ENCODE measurements around the gene CCDC27. TPM values are rescaled to one million over a fixed set of nuclear protein-coding genes. Genes with fewer than 3 reads are reported as not detected.

The CCDC27 gene
- total and polyA plus RNA-seq, 4 donors, result not detected

DNA sequence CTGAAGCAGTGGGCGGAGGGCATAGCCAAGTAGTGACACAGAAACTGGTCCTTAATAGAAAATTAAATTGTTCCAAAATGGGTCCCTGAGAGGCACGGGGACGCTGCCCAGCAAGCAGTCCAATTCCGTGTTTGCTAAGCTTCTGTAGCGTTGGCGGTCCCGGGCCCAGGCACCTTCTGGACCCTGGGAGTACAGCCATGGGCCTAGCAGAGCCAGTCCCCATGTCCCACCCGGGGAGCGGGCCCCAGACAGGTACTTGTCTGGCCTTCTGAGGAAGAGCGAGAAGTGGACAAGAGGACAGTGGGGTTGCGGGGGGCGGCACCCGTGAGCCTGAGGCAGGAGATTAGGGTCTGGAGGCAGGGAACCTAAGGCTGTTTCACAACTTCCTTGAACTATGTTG is 11.5 kb upstream of the CCDC27 start:
- Histone ChIP-seq H3K9ac (ENCODE audit: low read depth in 1 of 2, low read length in 2 of 2) (no peak overlapping the region), H3K4me1 (ENCODE audit: control insufficient read depth in 4 of 4, insufficient read depth in 4 of 4, low read length in 3 of 4) (peaks cover 4 to 22% (median 10%) of the 10 kb centered on the region in 4 donors), H3K27ac (ENCODE audit: low read depth in 1 of 2, low read length in 2 of 2) (no peak overlapping the region), H3K27me3 (ENCODE audit: control insufficient read depth in 4 of 4, insufficient read depth in 4 of 4, low read length in 3 of 4) (no peaks in the 10 kb centered on the region), H3K4me3 (ENCODE audit: low read depth in 1 of 3, low read length in 3 of 3) (no peak overlapping the region), H3K9me3 (ENCODE audit: control insufficient read depth in 4 of 4, low read length in 3 of 4) (no peaks in the 10 kb centered on the region), H3K36me3 (ENCODE audit: control insufficient read depth in 4 of 4, insufficient read depth in 3 of 4, low read depth in 1 of 4, low read length in 3 of 4) (peaks cover 3 to 40% (median 11%) of the 10 kb centered on the region in 4 donors)
- DNase-seq (ENCODE audit: low spot score), result no peak
- 93% methylated on average over 13 of the region's 13 CpGs for WGBS
- TF ChIP-seq, protein P1, sequence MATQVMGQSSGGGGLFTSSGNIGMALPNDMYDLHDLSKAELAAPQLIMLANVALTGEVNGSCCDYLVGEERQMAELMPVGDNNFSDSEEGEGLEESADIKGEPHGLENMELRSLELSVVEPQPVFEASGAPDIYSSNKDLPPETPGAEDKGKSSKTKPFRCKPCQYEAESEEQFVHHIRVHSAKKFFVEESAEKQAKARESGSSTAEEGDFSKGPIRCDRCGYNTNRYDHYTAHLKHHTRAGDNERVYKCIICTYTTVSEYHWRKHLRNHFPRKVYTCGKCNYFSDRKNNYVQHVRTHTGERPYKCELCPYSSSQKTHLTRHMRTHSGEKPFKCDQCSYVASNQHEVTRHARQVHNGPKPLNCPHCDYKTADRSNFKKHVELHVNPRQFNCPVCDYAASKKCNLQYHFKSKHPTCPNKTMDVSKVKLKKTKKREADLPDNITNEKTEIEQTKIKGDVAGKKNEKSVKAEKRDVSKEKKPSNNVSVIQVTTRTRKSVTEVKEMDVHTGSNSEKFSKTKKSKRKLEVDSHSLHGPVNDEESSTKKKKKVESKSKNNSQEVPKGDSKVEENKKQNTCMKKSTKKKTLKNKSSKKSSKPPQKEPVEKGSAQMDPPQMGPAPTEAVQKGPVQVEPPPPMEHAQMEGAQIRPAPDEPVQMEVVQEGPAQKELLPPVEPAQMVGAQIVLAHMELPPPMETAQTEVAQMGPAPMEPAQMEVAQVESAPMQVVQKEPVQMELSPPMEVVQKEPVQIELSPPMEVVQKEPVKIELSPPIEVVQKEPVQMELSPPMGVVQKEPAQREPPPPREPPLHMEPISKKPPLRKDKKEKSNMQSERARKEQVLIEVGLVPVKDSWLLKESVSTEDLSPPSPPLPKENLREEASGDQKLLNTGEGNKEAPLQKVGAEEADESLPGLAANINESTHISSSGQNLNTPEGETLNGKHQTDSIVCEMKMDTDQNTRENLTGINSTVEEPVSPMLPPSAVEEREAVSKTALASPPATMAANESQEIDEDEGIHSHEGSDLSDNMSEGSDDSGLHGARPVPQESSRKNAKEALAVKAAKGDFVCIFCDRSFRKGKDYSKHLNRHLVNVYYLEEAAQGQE (IDR thresholded peaks at IDR 0.05), result no peak
- TF ChIP-seq JUND (IDR thresholded peaks at IDR 0.05) (no peak), TAF1 (conservative IDR thresholded peaks at IDR 0.05) (no peak), NR2F2 (IDR thresholded peaks at IDR 0.05) (no peak), SP1 (IDR thresholded peaks at IDR 0.05) (no peak), RAD21 (IDR thresholded peaks at IDR 0.05) (no peak), EGR1 (IDR thresholded peaks at IDR 0.05; ENCODE audit: low read depth in 2 of 2) (no peak), HNF4A (conservative IDR thresholded peaks at IDR 0.05) (no peak), YY1 (IDR thresholded peaks at IDR 0.05) (no peak), GABPA (IDR thresholded peaks at IDR 0.05 in 1 of 2, conservative IDR thresholded peaks at IDR 0.05 in 1 of 2) (no peak), HNF4G (IDR thresholded peaks at IDR 0.05) (no peak), FOXA2 (IDR thresholded peaks at IDR 0.05) (no peak), RXRA (IDR thresholded peaks at IDR 0.05) (no peak), FOXA1 (IDR thresholded peaks at IDR 0.05) (no peak)
- TF ChIP-seq, protein P2, sequence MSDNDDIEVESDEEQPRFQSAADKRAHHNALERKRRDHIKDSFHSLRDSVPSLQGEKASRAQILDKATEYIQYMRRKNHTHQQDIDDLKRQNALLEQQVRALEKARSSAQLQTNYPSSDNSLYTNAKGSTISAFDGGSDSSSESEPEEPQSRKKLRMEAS (IDR thresholded peaks at IDR 0.05), result no peak
- TF ChIP-seq, protein P3, sequence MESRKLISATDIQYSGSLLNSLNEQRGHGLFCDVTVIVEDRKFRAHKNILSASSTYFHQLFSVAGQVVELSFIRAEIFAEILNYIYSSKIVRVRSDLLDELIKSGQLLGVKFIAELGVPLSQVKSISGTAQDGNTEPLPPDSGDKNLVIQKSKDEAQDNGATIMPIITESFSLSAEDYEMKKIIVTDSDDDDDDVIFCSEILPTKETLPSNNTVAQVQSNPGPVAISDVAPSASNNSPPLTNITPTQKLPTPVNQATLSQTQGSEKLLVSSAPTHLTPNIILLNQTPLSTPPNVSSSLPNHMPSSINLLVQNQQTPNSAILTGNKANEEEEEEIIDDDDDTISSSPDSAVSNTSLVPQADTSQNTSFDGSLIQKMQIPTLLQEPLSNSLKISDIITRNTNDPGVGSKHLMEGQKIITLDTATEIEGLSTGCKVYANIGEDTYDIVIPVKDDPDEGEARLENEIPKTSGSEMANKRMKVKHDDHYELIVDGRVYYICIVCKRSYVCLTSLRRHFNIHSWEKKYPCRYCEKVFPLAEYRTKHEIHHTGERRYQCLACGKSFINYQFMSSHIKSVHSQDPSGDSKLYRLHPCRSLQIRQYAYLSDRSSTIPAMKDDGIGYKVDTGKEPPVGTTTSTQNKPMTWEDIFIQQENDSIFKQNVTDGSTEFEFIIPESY (IDR thresholded peaks at IDR 0.05), result no peak
- TF ChIP-seq, protein P4, sequence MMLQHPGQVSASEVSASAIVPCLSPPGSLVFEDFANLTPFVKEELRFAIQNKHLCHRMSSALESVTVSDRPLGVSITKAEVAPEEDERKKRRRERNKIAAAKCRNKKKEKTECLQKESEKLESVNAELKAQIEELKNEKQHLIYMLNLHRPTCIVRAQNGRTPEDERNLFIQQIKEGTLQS (IDR thresholded peaks at IDR 0.05), result no peak

DNA sequence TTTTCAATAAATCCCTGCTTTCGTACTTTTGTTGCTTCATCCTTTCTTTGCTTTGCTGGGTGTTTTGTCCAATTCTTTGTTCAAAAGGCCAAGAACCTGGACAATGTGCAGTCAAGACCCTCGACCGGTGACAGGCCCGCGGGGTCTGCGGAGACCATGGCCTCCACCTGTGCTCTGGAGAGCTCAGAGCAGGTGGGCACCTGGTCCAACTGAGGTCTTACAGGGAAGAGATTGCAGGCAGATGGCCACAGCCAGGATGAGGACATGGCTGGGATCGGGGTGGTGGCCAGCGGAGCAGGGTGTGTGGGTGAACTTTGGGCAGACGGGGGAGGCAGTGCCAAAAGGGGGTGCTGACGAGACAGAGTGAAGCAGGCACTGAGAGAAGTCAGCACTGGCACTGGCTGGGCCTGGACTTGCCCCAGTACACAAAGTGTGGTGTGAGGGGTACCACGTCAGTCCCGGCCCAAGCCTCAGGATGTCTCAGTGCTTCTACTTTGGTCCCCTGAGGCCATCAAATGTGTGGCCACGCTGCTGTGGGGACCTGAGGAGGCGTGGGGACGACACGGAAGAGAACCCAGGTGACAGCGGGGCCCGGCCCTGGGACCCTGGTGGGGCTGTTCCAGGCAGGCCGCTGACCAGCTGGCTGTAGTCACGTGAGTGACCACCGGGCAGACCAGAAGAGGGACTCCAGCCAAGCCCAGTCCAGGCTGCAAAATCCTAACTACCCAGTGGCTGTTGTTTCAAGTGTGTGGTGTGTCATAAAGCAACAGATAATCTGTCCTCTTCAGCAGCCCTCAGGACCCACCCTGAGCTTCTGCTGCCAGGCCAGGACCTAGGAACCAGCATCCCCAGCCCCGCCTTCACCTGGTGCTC is 10.4 kb upstream of the CCDC27 start:
- no peak overlapping the region for H3K27ac ChIP-seq (ENCODE audit: low read depth in 1 of 2, low read length in 2 of 2)
- WGBS, result 95% methylated on average over 22 of the region's 22 CpGs
- H3K36me3 ChIP-seq (ENCODE audit: control insufficient read depth in 4 of 4, insufficient read depth in 3 of 4, low read depth in 1 of 4, low read length in 3 of 4), result peaks cover 1 to 32% (median 9%) of the 10 kb centered on the region in 4 donors
- H3K9ac ChIP-seq (ENCODE audit: low read depth in 1 of 2, low read length in 2 of 2), result no peak overlapping the region
- no peak for DNase-seq (ENCODE audit: low spot score)
- peaks cover 7 to 33% (median 19%) of the 10 kb centered on the region in 4 donors for H3K4me1 ChIP-seq (ENCODE audit: control insufficient read depth in 4 of 4, insufficient read depth in 4 of 4, low read length in 3 of 4)
- H3K9me3 ChIP-seq (ENCODE audit: control insufficient read depth in 4 of 4, low read length in 3 of 4), result no peaks in the 10 kb centered on the region
- no peak overlapping the region for H3K4me3 ChIP-seq (ENCODE audit: low read depth in 1 of 3, low read length in 3 of 3)
- H3K27me3 ChIP-seq (ENCODE audit: control insufficient read depth in 4 of 4, insufficient read depth in 4 of 4, low read length in 3 of 4), result no peaks in the 10 kb centered on the region
- TF ChIP-seq FOXA2 (IDR thresholded peaks at IDR 0.05) (no peak), YY1 (IDR thresholded peaks at IDR 0.05) (no peak), NR2F2 (IDR thresholded peaks at IDR 0.05) (no peak), HNF4A (conservative IDR thresholded peaks at IDR 0.05) (no peak), EGR1 (IDR thresholded peaks at IDR 0.05; ENCODE audit: low read depth in 2 of 2) (no peak), RXRA (IDR thresholded peaks at IDR 0.05) (no peak), FOXA1 (IDR thresholded peaks at IDR 0.05) (no peak), HNF4G (IDR thresholded peaks at IDR 0.05) (no peak), RAD21 (IDR thresholded peaks at IDR 0.05) (no peak)
- TF ChIP-seq, protein P5, sequence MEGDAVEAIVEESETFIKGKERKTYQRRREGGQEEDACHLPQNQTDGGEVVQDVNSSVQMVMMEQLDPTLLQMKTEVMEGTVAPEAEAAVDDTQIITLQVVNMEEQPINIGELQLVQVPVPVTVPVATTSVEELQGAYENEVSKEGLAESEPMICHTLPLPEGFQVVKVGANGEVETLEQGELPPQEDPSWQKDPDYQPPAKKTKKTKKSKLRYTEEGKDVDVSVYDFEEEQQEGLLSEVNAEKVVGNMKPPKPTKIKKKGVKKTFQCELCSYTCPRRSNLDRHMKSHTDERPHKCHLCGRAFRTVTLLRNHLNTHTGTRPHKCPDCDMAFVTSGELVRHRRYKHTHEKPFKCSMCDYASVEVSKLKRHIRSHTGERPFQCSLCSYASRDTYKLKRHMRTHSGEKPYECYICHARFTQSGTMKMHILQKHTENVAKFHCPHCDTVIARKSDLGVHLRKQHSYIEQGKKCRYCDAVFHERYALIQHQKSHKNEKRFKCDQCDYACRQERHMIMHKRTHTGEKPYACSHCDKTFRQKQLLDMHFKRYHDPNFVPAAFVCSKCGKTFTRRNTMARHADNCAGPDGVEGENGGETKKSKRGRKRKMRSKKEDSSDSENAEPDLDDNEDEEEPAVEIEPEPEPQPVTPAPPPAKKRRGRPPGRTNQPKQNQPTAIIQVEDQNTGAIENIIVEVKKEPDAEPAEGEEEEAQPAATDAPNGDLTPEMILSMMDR (IDR thresholded peaks at IDR 0.05; ENCODE audit: low read depth, low read length, missing input control), result no peak
- TF ChIP-seq, protein P2 (IDR thresholded peaks at IDR 0.05), result no peak
- TF ChIP-seq, protein P1 (IDR thresholded peaks at IDR 0.05), result no peak

All from liver (tissue), 9 donors.